Measurements from ENCODE around the gene SOX2.

Gene SOX2

GRCh38 chr3:181704421-181705085 is 7.2 kb upstream of the SOX2 start:
- in situ Hi-C loops (cut with HindIII; ENCODE audit: low sequenced_read_pairs): no loop called here

- in situ Hi-C loops (cut with HindIII; ENCODE audit: low sequenced_read_pairs): no loop called here
Observed at GRCh38 chr3:181705086-181705480, 6.6 kb upstream of the SOX2 start.

GRCh38 chr3:181707980-181708379 is 3.7 kb upstream of the SOX2 start:
- in situ Hi-C loops (cut with HindIII; ENCODE audit: low sequenced_read_pairs): no loop called here

GRCh38 chr3:181709537-181710279 is 2.0 kb upstream of the SOX2 start:
- in situ Hi-C loops (cut with HindIII; ENCODE audit: low sequenced_read_pairs): no loop called here

GRCh38 chr3:181710345-181711291 is 1.1 kb upstream of the SOX2 start:
- in situ Hi-C loops (cut with HindIII; ENCODE audit: low sequenced_read_pairs): no loop called here

- in situ Hi-C loops (cut with HindIII; ENCODE audit: low sequenced_read_pairs): no loop called here
Observed at GRCh38 chr3:181712226-181712552, 464 bp downstream of the SOX2 start.

- in situ Hi-C loops (cut with HindIII; ENCODE audit: low sequenced_read_pairs): no loop called here
Observed at GRCh38 chr3:181712553-181713279, 991 bp downstream of the SOX2 start.

- in situ Hi-C loops (cut with HindIII; ENCODE audit: low sequenced_read_pairs): no loop called here
Observed at GRCh38 chr3:181713280-181713647, 1.5 kb downstream of the SOX2 start.

GRCh38 chr3:181713676-181714612 is 2.2 kb downstream of the SOX2 start:
- in situ Hi-C loops (cut with HindIII; ENCODE audit: low sequenced_read_pairs): no loop called here

GRCh38 chr3:181715571-181716340 is 4.0 kb downstream of the SOX2 start:
- in situ Hi-C loops (cut with HindIII; ENCODE audit: low sequenced_read_pairs): no loop called here

GRCh38 chr3:181716966-181717365 is 5.2 kb downstream of the SOX2 start:
- in situ Hi-C loops (cut with HindIII; ENCODE audit: low sequenced_read_pairs): no loop called here

- in situ Hi-C loops (cut with HindIII; ENCODE audit: low sequenced_read_pairs): no loop called here
Observed at GRCh38 chr3:181717549-181718171, 5.9 kb downstream of the SOX2 start.

GRCh38 chr3:181718369-181718768 is 6.6 kb downstream of the SOX2 start:
- in situ Hi-C loops (cut with HindIII; ENCODE audit: low sequenced_read_pairs): no loop called here

GRCh38 chr3:181718987-181719911 is 7.5 kb downstream of the SOX2 start:
- in situ Hi-C loops (cut with HindIII; ENCODE audit: low sequenced_read_pairs): no loop called here

GRCh38 chr3:181719991-181720680 is 8.4 kb downstream of the SOX2 start:
- in situ Hi-C loops (cut with HindIII; ENCODE audit: low sequenced_read_pairs): no loop called here

GRCh38 chr3:181721046-181721875 is 9.5 kb downstream of the SOX2 start:
- in situ Hi-C loops (cut with HindIII; ENCODE audit: low sequenced_read_pairs): no loop called here
